A673 (cell line): ENCODE results near the gene TMEM178A. TPM values are rescaled to one million over a fixed set of nuclear protein-coding genes. Genes with fewer than 3 reads are reported as not detected.
A peak's percentile ranks its signal among the peaks of the same experiment; 100 is the strongest.

Experiments used
- BruUV-seq: library from RNA; stranded (reverse); fragments of 400-500 nt; replicated peaks from 2 replicates; lab custom pipeline; 2021; lab: Mats Ljungman, UMichigan
- CTCF ChIA-PET: fragments of 300-600 bp; sonication (Branson Sonifier 250); formaldehyde crosslinking; loops from one replicate; lab custom pipeline; 2022; ENCODE audit warnings: antibody characterized with exemption; lab: Charles Lee
- POLR2A ChIA-PET: fragments of 300-600 bp; sonication (Branson Sonifier 250); formaldehyde crosslinking; loops from one replicate; lab custom pipeline; 2022; ENCODE audit warnings: antibody characterized with exemption; ENCODE audit not compliant: low non-redundant PET; lab: Charles Lee
- DNase-seq: peaks from one replicate; pipeline ENCODE4 v3.0.0-alpha.2; 2015; ENCODE audit warnings: low spot score
- H3K27ac ChIP-seq: fragments of 200-600 bp; sonication (generic); 2 replicates; pipeline ENCODE4 v1.5.1; 2016; ENCODE audit warnings: mixed run types, low read depth, mild to moderate bottlenecking, mixed read lengths, antibody characterized with exemption, low read length; ENCODE audit not compliant: poor library complexity, severe bottlenecking
- H3K27me3 ChIP-seq: fragments of 200-600 bp; sonication (generic); replicated peaks from 2 replicates; pipeline ENCODE4 v1.6.1; 2017; ENCODE audit warnings: mixed run types, low read depth, mild to moderate bottlenecking, mixed read lengths, antibody characterized with exemption, low read length; ENCODE audit not compliant: insufficient read depth, poor library complexity
- H3K36me3 ChIP-seq: fragments of 200-600 bp; sonication (generic); 2 replicates; pipeline ENCODE4 v1.6.1; 2016; ENCODE audit warnings: mixed run types, mild to moderate bottlenecking, mixed read lengths, antibody characterized with exemption, low read length; ENCODE audit not compliant: insufficient read depth, poor library complexity, severe bottlenecking
- H3K4me1 ChIP-seq: fragments of 200-600 bp; sonication (generic); 2 replicates; pipeline ENCODE4 v1.6.1; 2017; ENCODE audit warnings: mixed run types, mild to moderate bottlenecking, mixed read lengths, antibody characterized with exemption, low read length; ENCODE audit not compliant: insufficient read depth, poor library complexity, severe bottlenecking
- H3K4me3 ChIP-seq: fragments of 200-600 bp; sonication (generic); 2 replicates; pipeline ENCODE4 v1.5.1; 2016; ENCODE audit warnings: low read depth, mixed run types, mild to moderate bottlenecking, mixed read lengths, low read length; ENCODE audit not compliant: poor library complexity, severe bottlenecking
- H3K9me3 ChIP-seq: fragments of 200-600 bp; sonication (generic); 2 replicates; pipeline ENCODE4 v1.6.1; 2016; ENCODE audit warnings: mixed run types, low read depth, mild to moderate bottlenecking, mixed read lengths, antibody characterized with exemption, low read length; ENCODE audit not compliant: poor library complexity, severe bottlenecking
- EZH2 ChIP-seq: fragments of 200-600 bp; sonication (generic); IDR thresholded peaks from 2 replicates; pipeline ENCODE4 v1.6.1; 2017; ENCODE audit warnings: borderline replicate concordance, low read depth, mild to moderate bottlenecking, mixed read lengths, antibody characterized with exemption, low read length; ENCODE audit not compliant: poor library complexity, severe bottlenecking
- intact Hi-C: fragments of 100-400 bp; cut with micrococcal nuclease; formaldehyde crosslinking; loops from one replicate; pipeline ENCODE4 v1.10.0; 2022; ENCODE audit not compliant: unreplicated experiment
- total RNA-seq: library from RNA; stranded (reverse); gene quantifications from 2 replicates; pipeline ENCODE4 v1.2.3, GENCODE V29; 2021
- TF ChIP-seq, protein P1 (sequence below): fragments of 300-800, 200-600 bp; sonication (generic); conservative IDR thresholded peaks from 2 replicates; pipeline ENCODE4 v1.5.1; 2017; ENCODE audit warnings: low read depth, mild to moderate bottlenecking, antibody characterized with exemption, low read length, moderate library complexity, mixed read lengths

The TMEM178A gene
- total RNA-seq, 1 experiment from 2014 or later: 0.21 TPM

DNA sequence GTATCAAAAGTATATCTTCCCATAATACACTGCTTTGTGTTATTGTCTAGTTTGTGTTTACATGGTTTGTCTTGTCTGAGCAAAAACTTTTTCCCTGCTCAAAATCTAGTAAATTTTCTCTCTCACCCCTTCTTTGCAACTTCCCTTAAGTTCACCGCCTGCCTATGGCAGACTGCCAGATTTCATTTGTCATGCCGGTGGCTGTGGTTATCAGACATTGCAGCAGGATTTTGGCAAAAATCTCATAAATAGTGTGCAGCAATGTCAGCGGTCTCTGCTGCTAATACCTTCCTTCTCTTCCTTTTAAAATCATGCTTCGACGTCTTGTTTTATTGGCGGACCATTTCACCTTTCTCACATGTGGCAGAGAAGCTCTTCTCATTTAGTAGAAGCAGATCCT lies 45.6 kb upstream of the TMEM178A start:
- H3K27me3 ChIP-seq: no peaks in the 10 kb centered on the region
- intact Hi-C loops: no loop called here
- no TSS peak for BruUV-seq
- peak; percentile 81 for DNase-seq
- no peaks in the 10 kb centered on the region for H3K36me3 ChIP-seq
- H3K9me3 ChIP-seq: no peaks in the 10 kb centered on the region
- no peak overlapping the region for H3K27ac ChIP-seq
- no peak overlapping the region for H3K4me3 ChIP-seq
- ChIA-PET POLR2A (no interaction called here), CTCF (no interaction called here)
- H3K4me1 ChIP-seq: peaks cover 12% of the 10 kb centered on the region
- TF ChIP-seq, protein P1, sequence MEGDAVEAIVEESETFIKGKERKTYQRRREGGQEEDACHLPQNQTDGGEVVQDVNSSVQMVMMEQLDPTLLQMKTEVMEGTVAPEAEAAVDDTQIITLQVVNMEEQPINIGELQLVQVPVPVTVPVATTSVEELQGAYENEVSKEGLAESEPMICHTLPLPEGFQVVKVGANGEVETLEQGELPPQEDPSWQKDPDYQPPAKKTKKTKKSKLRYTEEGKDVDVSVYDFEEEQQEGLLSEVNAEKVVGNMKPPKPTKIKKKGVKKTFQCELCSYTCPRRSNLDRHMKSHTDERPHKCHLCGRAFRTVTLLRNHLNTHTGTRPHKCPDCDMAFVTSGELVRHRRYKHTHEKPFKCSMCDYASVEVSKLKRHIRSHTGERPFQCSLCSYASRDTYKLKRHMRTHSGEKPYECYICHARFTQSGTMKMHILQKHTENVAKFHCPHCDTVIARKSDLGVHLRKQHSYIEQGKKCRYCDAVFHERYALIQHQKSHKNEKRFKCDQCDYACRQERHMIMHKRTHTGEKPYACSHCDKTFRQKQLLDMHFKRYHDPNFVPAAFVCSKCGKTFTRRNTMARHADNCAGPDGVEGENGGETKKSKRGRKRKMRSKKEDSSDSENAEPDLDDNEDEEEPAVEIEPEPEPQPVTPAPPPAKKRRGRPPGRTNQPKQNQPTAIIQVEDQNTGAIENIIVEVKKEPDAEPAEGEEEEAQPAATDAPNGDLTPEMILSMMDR: no peak
- no peak for TF ChIP-seq EZH2

DNA sequence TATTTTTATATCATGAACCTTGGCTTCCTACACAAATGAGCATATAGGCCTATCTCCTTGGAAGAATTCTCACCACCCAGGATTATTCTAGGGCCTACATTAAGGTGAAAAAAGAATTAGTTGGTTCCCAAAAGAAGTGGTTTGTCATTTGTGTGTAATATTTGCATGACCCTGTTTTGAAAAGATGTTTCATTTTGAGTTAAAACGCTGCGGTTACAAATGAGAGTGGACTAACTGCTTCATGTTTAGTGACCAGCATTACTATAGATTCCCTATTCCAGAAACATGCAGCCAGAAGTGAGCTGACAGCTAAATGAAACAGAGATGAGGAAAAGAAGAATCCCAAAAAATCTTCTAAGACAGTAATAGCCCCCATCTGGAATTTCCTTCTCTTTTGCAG lies 44.1 kb upstream of the TMEM178A start:
- peaks cover 7% of the 10 kb centered on the region for H3K4me1 ChIP-seq
- no peaks in the 10 kb centered on the region for H3K9me3 ChIP-seq
- ChIA-PET POLR2A (no interaction called here), CTCF (no interaction called here)
- no peak for DNase-seq
- no peaks in the 10 kb centered on the region for H3K27me3 ChIP-seq
- BruUV-seq: no TSS peak
- no peak overlapping the region for H3K4me3 ChIP-seq
- no peaks in the 10 kb centered on the region for H3K36me3 ChIP-seq
- intact Hi-C loops: no loop called here
- no peak for TF ChIP-seq EZH2
- TF ChIP-seq, protein P1: no peak
- no peak overlapping the region for H3K27ac ChIP-seq

DNA sequence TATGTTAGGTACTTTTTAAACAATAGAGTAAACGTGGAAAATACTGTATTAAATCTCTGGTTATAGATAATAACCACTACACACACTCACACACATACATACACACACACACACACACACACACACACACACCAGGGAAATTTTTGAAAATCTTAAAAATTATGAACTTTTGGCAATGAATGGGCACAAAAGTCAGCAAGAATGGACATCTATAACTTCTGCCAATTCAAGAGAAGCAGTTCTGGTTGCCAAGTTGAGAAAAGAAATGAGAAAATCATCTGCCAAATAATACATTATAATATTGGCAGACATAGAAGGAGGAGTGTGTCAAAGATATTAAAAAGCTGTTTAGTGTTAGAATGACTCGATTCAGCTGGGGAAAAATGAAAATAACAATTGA lies 42.9 kb upstream of the TMEM178A start:
- Histone ChIP-seq H3K27me3 (no peaks in the 10 kb centered on the region), H3K4me1 (peaks cover 7% of the 10 kb centered on the region), H3K36me3 (no peaks in the 10 kb centered on the region), H3K9me3 (no peaks in the 10 kb centered on the region), H3K4me3 (no peak overlapping the region), H3K27ac (no peak overlapping the region)
- ChIA-PET CTCF (no interaction called here), POLR2A (no interaction called here)
- no TSS peak for BruUV-seq
- DNase-seq: no peak
- TF ChIP-seq, protein P1: no peak
- TF ChIP-seq EZH2: no peak
- intact Hi-C loops: no loop called here
